Measurements from ENCODE around the gene MAPK11. TPM values are rescaled to one million over a fixed set of nuclear protein-coding genes. Genes with fewer than 3 reads are reported as not detected.

The MAPK11 gene
- total and polyA plus RNA-seq, 10 of the 15 experiments (the other 5 are each of a cell fraction or from before 2014, with no cell fraction given), result 0.05 to 12.8 (median 3.7) TPM

DNA sequence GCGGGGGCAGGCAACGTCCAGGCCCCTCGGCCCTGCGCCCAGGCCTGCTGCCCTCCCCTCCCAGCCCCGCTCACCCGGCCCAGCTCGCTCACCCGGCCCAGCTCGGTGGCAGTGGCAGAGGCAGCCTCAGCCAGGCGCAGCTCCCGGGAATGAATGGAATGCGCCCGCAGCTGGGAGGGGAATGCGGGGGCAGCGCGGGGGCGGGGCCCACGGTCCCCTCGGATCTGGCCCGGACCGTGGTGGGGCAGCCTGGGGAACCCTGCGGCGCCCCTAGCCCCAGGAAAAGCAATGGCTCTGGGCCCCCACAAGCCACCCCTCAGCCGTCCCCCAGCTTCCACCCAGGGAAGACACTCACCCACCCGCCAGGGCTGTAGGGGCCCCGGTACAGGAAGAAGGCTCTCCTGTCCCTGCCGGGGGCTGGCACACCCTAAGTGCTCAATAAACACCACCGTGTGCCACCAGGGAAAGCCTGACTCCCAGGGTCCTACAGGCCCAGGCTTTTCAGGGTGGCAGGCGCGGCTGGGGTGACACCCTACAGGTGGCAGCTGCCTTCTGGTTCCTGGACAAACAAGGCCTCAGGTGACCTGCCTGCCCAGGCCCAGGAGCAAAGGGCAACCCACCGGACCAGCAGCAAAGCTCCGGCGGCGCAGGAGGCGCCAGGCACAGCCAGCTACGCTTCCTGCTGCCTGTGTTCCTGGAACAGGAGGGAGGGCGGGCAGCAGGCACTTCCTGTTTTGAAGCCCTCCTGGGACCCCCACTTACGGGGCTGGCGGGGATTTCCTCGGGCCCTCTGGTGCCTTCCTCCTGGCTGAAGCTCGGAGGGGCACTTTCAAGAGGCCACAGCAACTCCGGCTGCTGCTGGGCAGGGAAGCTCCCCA is 23.5 kb upstream of the MAPK11 start (continued):
- TF ChIP-seq, protein P1, sequence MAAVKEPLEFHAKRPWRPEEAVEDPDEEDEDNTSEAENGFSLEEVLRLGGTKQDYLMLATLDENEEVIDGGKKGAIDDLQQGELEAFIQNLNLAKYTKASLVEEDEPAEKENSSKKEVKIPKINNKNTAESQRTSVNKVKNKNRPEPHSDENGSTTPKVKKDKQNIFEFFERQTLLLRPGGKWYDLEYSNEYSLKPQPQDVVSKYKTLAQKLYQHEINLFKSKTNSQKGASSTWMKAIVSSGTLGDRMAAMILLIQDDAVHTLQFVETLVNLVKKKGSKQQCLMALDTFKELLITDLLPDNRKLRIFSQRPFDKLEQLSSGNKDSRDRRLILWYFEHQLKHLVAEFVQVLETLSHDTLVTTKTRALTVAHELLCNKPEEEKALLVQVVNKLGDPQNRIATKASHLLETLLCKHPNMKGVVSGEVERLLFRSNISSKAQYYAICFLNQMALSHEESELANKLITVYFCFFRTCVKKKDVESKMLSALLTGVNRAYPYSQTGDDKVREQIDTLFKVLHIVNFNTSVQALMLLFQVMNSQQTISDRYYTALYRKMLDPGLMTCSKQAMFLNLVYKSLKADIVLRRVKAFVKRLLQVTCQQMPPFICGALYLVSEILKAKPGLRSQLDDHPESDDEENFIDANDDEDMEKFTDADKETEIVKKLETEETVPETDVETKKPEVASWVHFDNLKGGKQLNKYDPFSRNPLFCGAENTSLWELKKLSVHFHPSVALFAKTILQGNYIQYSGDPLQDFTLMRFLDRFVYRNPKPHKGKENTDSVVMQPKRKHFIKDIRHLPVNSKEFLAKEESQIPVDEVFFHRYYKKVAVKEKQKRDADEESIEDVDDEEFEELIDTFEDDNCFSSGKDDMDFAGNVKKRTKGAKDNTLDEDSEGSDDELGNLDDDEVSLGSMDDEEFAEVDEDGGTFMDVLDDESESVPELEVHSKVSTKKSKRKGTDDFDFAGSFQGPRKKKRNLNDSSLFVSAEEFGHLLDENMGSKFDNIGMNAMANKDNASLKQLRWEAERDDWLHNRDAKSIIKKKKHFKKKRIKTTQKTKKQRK (IDR thresholded peaks at IDR 0.05; ENCODE audit: low read depth, low read length), result no peak
- TF ChIP-seq FOXK2 (IDR thresholded peaks at IDR 0.05) (no peak), POU2F2 (IDR thresholded peaks at IDR 0.05; ENCODE audit: borderline replicate concordance, low read depth, low read length) (no peak), SPI1 (IDR thresholded peaks at IDR 0.05; ENCODE audit: borderline replicate concordance, insufficient read depth, low read depth, low read length) (peak; percentile 80; the same call in 1 of the 2 replicates), POLR2A (IDR thresholded peaks at IDR 0.05; ENCODE audit: low read depth, low read length) (peak; percentile 32; the same call in 1 of the 2 replicates)
- TF ChIP-seq, protein P2, sequence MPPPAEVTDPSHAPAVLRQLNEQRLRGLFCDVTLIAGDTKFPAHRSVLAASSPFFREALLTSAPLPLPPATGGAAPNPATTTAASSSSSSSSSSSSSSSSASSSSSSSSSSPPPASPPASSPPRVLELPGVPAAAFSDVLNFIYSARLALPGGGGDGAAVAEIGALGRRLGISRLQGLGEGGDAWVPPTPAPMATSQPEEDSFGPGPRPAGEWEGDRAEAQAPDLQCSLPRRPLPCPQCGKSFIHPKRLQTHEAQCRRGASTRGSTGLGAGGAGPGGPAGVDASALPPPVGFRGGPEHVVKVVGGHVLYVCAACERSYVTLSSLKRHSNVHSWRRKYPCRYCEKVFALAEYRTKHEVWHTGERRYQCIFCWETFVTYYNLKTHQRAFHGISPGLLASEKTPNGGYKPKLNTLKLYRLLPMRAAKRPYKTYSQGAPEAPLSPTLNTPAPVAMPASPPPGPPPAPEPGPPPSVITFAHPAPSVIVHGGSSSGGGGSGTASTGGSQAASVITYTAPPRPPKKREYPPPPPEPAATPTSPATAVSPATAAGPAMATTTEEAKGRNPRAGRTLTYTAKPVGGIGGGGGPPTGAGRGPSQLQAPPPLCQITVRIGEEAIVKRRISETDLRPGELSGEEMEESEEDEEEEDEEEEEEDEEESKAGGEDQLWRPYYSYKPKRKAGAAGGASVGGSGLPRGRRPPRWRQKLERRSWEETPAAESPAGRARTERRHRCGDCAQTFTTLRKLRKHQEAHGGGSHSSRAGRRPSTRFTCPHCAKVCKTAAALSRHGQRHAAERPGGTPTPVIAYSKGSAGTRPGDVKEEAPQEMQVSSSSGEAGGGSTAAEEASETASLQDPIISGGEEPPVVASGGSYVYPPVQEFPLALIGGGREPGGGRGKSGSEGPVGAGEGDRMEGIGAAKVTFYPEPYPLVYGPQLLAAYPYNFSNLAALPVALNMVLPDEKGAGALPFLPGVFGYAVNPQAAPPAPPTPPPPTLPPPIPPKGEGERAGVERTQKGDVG (CRISPR knock-in tag; IDR thresholded peaks at IDR 0.05), result no peak
- TF ChIP-seq, protein P3, sequence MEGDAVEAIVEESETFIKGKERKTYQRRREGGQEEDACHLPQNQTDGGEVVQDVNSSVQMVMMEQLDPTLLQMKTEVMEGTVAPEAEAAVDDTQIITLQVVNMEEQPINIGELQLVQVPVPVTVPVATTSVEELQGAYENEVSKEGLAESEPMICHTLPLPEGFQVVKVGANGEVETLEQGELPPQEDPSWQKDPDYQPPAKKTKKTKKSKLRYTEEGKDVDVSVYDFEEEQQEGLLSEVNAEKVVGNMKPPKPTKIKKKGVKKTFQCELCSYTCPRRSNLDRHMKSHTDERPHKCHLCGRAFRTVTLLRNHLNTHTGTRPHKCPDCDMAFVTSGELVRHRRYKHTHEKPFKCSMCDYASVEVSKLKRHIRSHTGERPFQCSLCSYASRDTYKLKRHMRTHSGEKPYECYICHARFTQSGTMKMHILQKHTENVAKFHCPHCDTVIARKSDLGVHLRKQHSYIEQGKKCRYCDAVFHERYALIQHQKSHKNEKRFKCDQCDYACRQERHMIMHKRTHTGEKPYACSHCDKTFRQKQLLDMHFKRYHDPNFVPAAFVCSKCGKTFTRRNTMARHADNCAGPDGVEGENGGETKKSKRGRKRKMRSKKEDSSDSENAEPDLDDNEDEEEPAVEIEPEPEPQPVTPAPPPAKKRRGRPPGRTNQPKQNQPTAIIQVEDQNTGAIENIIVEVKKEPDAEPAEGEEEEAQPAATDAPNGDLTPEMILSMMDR (IDR thresholded peaks at IDR 0.05 in 2 of 3, conservative IDR thresholded peaks at IDR 0.05 in 1 of 3; ENCODE audit: control insufficient read depth in 2 of 3, extremely low read depth in 1 of 3, insufficient read depth in 1 of 3, low read depth in 3 of 3, low read length in 3 of 3), result no peak

Measured in GM12878 (cell line).